CD1c-positive myeloid dendritic cell (primary cell): Measurements from ENCODE around the gene GALNS.
"Not testable (repeated sequence)": the region's sequence is repeated elsewhere in the genome, so short reads cannot be mapped to it uniquely, and the experiment has no call there.

Source experiments
- DNase-seq: peaks from one replicate; pipeline ENCODE4 v3.0.0-alpha.2; 2016; ENCODE audit errors: extremely low spot score

GALNS gene

DNA sequence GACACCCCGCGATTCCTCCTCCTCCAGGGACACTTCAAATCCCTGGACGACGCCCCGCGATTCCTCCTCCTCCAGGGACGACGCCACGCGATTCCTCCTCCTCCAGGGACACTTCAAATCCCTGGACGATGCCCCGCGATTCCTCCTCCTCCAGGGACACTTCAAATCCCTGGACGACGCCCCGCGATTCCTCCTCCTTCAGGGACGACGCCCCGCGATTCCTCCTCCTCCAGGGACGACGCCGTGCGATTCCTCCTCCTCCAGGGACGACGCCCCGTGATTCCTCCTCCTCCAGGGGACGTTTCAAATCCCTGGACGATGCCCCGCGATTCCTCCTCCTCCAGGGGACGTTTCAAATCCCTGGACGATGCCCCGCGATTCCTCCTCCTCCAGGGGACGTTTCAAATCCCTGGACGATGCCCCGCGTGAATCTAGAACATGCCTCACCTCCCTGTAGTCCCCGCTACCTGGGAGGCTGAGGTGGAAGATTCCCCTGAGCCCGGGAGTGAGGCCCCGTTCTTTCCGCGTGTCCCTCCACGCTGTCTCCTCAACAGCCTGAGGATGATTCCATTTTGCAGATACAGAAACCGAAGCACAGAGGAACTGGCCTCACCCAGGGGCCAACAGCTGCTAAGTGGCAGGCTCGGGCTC lies 33.1 kb upstream of the GALNS start:
- not testable (repeated sequence) for DNase-seq

DNA sequence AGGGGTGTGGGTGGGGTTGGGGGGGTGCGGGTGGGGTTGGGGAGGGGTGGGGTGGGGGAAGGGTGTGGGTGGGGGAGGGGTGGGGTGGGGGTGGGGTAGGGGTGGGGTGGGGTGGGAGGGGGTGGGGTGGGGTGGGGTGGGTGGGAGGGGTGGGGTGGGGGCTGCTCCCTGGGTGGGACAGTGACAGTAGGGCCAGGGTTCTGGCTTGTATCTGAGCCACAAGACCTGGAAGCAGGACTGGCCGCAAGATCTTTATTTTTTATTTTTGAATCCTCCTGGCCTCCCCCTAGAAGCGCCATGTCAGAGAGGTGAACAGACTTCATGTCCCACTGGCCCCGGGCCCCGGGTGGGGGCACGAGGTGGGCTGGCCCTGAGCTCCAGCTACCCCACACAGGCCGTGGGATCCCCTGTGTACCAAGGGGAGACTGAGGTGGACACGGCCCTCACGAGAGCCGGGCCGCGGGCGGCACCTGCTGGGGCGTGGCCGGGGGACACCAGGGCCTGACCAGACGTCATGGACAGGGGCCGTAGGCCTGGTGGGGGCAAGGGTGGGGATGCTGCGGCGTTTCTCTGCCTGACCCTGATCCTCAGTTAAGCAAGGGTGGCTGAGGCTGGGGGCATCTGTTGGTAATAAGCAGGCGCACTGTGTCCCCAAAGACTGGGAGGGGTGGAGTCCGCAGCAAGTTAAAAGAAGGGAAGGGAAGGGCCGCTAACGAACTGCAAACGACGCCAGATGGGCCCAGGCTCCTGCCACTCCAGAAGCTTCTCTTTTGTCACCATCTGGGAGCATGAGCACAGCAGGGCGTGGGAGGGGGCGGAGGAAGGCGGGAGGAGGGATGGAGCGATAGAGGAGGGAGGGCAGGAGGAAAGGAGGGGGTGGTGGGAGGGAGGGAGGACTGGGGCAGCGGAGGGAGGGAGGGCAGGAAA lies 32.0 kb upstream of the GALNS start:
- no peak for DNase-seq

DNA sequence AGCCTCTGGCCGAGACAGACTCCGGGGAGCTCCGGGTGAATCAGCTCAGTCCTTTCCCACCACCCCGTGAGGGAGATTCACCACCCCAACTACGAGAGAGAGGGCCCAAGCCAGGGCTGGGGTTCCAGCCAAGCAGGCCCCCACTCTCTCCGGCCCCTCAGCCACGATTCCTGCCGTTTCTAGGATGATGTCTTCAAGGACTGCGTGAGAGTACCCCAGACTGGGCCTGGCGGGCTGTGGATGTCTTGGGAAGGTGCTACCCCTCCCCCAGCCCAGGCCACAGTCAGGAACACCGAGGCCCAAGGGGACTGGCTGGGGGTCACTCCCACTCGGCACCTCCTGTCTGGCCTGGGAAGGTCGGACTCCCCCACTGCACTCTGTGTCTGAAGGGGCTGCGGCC lies 31.3 kb upstream of the GALNS start:
- DNase-seq, result no peak

DNA sequence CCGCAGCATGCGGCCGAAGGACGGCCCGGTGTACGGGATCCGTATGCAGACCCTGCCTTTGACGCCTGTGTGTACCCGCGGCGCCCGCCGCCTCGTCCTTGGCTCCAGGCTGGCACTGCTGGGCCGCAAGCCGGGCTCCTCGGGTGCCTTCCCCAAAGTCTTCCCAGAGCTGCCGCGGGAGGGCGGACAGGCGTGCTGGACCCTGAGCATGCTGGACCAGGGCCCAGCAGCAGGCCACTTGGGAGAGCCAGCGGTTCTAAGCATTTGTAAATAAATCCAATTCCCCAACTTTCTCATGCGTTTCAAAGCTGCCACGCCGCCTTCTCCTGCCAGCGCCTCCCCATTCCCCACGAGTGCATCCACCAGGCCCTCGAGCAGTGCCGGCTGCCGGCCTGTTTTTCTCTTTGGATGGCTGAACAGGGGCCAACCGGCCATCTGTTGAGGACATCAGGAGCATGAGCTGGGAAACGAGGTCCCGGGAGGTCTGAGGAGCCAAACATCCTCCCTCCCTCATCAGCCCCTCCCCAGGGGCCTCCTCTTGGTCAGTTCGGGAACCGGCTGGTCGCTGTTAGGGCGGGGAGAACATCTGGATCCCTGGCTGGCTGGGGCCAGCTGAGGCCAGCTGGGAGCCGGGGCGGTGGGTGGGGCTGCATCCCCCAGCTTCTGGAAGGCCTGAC lies 30.2 kb upstream of the GALNS start:
- DNase-seq, result no peak

DNA sequence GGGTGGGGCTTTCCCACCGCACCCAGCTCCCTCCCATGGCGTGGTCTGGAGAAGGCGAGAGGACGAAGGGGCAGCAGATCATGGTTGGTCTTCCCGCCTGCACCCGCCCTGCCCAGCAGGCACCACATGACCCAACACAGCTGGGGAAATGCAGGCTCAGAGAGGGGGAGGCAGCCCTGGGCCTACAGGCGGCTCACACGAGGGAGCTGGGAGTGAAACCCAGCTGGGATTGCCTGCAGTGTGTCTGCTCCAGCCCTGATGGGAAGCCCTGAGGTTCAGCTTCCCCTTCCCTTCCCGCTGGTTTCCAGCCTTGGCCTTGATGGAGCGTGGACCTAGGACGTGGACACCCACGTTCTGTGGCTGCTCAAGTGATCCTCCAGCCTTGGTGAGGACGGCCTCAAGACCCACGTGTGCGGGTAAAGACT lies 29.7 kb upstream of the GALNS start:
- DNase-seq, result no peak

DNA sequence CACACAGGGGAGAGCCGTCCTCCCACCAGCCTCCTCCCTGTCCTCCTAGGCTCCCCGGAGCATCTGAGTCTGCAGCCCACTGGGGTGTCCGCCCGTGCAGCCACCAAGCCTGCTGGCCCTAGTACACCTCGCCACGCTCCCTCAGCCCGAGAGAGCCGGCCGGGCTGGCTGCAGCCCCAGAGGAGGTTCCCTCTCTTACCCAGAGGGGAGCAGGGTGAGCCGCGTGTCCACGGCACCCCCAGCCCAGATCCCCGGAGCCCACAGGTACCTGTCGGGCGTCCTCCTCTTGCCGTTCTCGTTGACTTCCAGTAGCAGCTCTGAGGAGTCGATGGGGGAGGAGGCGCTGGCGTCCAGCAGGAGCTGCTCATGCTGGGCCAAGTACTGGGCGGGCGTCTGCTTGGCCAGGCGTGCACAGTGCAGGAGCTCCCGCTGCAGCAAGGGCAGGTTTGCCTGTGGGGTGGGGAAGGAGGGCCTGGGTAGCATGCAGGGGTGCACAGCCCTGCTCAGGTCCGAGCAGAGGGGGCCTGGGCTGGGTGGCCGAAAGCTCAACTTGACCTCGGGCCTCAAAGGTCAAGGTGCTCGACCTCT lies 29.0 kb upstream of the GALNS start:
- no peak for DNase-seq

DNA sequence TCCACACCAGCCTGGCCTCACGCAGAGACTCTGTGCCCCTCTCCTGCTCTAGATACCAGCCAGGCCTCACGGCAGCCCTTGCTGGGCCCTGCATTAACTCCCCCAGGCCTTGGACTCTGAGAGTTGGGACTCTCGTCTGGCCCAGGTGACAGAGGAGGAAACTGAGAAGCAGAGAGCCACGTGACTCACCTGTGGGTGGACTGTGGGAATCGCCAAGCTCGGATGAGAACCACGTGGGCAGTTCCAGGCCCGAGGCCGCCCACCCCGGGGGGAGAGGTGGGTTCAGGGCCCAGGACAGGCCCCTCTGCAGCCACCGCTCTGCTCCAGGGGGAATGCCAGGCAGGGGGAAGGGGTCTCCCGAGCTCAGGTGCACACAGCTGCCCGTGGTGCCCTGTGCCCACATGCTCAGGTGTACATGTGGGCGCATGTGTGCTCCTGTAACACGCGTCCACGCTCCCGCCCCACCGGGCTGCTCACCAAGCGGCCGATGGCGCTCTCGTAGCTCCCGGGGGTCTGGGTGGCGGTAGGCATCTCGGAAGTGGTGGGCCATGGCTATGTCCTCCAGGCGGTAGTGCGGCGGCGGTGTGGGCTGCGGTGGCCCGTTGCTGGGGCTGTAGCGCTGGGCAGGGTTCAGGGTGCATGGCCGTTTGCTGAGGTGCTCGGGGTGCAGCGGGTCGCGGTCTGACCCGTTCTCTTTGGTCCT lies 28.0 kb upstream of the GALNS start:
- DNase-seq, result no peak

DNA sequence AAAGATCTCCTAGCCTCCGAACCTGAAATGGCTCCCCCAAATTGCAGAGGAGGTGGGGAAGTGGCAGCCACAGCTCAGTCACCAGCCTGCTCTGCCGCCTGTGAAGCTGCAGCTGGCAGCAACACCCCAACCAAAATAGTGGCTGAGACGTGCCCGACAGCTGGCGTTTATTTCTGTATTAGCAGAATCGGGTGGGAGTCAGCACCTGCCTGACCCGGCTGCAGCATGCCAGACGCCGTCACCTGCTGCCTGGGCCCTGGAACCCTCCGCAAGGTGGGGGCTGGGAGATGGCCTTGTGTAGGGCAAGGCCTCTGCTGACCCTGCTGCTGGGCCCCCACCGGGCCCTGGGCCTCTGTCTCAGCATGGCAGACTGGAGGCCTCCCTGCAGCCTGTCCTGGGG lies 27.2 kb upstream of the GALNS start:
- no peak for DNase-seq

DNA sequence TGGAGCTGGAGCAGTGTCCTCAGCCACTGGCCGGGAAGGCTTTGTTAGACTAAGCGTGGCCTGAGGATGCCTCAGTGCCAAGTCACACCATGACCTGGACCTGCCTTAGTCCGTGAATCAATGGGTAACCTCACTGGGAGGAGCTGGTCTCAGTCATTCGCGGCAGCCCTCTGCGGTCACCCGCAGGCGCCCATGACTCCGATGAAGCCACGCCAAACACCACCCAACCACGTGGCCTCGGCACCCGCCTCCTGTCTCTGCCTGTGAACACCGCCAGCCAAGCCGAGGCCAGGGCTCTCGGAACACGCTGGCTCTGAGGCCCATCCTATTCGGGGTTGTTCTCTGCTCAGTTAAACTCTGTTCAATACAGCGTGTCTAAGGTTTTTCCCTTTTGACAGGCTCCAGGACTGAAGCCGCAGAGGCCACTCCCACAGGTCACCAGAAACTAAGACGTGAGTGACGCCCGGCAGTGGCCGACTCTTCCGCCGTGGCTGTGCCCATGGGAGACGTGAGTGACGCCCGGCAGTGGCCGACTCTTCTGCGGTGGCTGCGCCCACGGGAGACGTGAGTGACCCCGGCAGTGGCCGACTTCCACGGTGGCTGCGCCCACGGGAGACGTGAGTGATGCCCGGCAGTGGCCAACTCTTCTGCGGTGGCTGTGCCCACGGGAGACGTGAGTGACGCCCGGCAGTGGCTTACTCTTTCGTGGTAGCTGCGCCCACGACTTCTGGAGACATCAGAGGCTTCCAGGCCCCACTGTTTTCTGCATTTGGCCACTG lies 26.6 kb upstream of the GALNS start:
- DNase-seq, result no peak

DNA sequence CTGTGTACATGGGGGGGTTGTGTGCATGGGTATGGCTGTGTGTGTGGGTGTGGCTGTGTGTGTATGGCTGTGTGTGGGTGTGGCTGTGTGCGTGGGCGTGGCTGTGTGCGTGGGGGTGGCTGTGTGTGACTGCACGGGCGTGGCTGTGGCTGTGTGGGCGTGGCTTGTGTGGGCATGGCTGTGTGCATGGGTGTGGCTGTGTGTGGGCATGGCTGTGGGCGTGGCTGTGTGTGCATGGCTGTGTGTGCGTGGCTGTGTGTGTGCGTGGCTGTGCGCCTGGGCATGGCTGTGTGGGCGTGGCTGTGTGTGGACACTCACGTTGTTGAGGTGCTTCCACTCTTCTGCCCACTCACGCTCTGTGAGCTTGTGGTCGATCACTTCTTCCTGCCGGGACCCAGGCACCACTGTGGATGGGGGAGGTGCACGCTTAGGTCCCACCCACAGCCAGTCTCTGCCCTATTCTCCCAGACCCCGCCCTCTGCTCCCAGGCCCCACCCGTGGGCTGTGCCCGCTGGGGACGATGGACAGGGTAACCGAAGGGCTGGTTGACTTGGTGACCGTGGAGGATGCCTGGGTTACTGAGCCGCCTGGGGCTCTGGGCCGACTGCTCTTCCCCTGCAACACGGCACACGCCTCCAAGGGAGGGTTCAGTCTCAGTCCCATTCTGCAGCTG lies 25.7 kb upstream of the GALNS start:
- no peak for DNase-seq

DNA sequence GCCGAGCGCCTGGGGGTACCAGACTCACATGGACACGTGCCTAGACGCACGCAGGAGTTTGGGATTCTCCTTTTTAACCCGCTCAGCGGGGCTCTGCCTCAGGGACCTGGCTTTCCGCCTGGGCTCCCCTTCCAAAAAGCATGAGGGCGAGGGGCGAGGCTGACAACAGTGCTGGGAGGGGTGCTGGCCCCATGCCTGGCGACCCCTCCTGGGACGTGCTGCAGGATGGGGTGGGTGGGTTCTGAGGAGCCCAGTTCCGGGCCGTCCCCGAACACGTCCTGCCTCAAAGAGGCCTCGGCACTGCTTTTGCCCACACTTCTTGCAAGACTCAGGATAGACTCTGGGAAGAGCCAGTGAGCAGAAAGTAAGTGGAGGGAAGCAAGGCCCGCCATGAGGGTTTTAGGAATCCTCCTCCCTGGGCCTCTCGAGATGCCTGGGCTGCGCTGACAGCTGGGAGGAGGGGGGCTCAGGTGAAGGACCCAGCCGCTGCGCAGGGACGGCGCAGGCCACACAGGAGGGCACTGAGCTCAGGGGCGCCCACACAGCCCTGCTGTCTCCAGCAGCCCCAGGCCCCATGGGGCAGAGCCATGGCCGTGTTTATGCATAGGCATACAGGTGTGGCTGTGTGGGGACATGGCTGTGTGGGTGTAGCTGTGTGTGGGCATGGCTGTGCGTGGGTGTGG lies 25.1 kb upstream of the GALNS start:
- no peak for DNase-seq

DNA sequence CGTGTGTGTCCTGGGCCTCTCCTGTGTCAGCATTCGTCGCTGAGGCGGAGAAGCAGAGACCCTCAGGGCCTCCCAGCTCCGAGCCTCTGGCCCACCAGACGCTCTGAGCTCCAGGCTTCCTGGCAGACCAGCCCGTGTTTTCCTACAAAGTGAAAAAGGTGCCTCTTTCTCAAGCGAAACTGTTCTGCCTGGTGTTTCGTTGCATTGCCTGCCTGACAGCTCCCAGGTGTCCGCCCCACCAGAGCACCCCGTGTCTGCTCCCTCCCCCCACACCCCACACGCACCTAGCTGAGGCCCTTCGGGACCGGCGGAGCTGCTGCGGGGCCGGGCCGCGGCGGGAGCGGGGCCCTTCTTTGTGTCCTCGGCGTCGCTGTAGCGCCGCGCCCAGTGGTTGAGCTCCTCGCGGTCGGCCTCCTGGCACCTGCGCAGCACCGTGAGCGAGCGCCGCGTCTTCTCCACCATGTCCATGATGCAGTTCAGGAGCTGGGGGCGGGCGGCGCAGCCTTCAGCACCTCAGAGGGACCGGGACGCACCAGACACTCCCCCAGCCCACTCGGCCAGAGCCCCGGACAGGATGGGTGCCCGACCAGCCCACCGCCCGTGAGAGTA lies 24.4 kb upstream of the GALNS start:
- DNase-seq, result no peak

DNA sequence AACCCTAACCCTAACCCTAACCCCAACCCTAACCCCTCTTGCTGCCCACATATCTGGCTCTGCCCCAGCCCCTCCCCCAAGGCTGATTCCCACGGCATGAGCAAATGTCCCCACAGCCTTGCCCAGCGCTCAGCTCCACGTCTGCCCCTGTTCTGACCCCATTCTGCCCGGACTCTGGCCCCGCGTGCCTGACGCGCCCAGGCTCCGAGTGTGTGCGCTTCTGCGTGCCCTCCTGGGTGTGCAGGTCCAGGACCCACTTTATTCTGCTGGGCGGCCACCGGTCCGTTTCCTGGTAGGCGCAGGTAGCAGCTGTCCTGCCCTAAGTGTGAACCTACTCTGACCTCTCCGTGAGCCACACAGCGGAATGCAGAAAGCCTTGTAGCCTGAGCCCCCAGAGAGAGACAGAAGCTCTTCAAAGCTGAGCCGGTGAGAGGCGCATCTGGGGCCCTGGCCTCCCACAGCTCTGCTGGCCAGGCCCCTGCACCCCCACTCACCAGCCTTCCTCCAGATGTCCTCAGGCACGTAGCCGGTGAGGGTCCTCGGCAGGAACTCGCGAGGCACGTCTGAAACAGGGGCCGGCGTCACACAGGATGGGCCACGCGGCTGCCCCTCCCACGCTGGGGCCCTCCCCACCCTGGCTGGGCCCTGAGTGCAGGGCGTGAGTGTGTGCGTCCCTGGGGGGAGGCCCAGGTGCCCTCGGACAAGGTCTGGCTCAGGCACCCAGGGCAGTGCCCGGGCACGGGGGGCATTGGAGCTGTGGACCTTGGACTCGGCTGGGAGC lies 23.7 kb upstream of the GALNS start:
- DNase-seq, result no peak

DNA sequence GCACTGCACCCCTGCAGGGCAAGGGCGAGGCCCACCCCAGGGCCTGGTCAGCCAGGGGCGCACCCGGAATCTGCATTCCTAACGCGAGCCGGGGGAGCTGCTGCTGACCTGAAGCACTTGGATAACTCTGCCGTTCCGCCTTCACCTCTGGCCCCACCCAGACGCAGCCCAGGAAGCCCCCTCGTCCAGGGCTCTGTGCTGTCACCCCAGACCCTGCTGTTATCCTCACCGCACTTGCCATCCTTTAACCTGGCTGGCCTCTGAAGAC lies 23.0 kb upstream of the GALNS start:
- no peak for DNase-seq

DNA sequence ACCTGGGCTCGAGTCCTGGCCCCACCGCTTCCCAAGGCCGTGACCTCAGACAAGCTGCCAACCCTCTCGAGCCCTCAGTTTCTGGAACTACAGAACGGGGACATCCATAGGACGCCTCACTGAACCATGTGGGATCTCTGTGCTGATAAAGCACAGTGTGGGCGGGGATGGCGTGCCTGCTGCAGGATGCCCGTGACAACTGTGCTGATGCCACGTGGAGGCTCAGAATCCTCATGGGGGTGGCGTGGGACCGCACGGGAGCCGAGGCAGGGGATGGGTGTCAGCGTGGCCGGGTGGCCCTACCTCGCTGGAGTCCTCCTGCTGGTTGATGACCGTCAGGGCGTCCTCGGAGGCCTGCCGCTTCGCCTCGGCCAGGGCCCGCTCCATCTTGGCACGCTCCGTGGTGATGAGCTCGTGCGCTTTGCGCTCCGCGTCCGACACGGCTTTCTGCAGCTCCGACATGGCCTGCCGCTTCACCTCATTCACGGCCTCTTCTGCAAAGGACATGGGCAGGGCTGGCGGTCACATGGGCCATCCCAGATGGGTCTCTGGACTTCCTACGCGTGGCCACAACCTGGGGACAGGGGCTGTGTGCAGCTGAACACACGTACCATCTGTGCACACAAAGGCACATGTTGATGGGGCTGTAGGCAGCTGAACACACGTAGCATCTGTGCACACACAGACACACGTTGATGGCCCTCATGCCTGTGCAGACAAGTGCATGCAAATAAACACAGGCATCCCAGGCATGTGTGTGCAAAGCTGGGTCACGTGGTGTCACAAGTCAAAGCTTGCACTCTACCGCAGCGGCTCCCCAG lies 22.4 kb upstream of the GALNS start:
- DNase-seq, result no peak

DNA sequence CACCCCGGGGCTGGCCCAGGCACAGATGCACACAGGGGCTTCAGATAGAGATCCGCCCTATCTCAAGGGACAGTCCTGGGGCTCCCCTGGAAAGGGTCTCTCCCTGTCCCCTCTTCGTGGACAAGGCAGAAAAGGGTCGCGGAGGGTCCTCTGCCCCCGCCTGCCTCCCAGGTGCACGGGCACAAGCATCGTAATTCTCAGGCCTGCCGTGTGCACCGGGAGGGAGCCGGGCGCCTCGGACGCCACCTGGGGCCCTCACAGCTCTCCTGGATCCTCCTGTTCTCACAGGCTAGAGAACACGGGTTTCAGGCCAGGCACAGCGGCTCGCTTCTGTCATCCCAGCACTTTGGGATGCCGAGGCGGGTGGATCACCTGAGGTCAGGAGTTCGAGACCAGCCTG lies 21.6 kb upstream of the GALNS start:
- no peak for DNase-seq

DNA sequence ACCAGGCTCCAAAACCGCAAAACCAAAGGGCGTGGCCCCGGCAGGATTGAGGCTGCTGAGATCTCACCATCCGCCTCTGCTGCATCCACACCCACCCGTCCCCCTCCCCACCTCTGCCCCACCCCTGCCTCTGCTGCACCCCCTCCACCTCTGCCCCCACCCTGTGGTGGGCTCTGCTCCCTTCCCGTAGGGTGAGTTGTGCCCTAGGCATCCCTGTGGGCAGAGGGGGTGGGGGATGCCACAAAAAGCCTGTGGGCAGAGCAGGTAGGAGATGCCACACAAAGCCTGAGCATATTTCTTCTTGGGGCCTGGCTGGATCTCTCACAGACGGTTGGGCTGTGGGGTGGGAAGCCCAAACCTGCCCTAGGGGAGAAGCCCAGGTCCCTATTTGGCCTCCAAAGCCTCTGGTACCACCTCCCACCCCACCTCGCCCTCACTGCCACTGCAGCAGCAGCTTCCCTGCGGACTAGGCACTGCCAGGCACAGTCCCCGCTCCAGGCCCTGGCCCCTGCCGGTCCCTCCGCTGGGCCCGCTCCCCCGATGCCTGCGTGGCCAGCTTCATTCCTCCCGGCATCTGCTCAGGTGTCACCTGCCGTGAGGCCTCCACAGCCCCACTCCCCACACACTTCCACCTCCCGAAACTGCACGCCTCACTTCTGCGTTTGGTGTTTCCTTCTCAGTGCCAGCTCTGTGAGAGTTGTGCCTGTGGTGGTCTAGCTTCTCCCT lies 21.0 kb upstream of the GALNS start:
- no peak for DNase-seq
